ENCODE data around the gene SERPINH1. TPM values are rescaled to one million over a fixed set of nuclear protein-coding genes. Genes with fewer than 3 reads are reported as not detected.

Gene SERPINH1
- total and polyA plus RNA-seq, 2 of the 13 experiments (the other 11 are each of a cell fraction or from before 2014, with no cell fraction given), result 83.6 to 83.8 TPM

DNA sequence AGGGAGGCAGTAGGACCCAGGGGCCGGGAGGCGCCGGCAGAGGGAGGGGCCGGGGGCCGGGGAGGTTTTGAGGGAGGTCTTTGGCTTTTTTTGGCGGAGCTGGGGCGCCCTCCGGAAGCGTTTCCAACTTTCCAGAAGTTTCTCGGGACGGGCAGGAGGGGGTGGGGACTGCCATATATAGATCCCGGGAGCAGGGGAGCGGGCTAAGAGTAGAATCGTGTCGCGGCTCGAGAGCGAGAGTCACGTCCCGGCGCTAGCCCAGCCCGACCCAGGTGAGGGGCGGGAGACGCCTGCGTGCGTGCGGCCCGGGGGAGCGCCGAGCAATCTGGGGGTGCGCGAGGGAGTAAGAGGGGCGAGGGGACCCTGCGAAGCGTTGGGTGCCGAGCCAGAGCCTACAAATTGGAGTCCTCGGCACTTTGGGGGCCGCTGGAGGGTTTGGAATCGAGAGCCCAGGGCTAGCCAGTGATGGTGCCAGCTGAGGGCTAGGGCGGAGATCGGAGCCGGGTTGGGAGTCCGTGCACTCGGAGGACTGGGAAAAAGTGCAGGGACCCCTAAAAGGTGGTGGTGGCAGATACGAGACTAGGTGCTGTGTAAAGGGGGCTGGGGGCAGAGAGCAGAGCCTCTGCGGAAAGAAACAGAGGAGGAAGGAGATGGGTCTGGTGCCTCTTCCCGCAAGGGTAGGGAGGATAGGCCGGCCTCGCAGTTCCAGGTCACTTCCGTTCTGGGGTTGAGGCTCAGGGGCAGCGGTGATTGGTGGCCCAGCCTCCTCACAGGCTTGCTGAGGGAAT lies at the start of gene SERPINH1 (continued):
- TF ChIP-seq SIX4 (CRISPR knock-in tag; IDR thresholded peaks at IDR 0.05) (no peak; the same call in 1 of the 2 replicates), ZNF354B (CRISPR knock-in tag; IDR thresholded peaks at IDR 0.05) (no peak), ZNF234 (CRISPR knock-in tag; conservative IDR thresholded peaks at IDR 0.05) (no peak), ZNF777 (CRISPR knock-in tag; IDR thresholded peaks at IDR 0.05) (no peak), FOXA1 (IDR thresholded peaks at IDR 0.05) (no peak), FOXA1 (CRISPR knock-in tag; IDR thresholded peaks at IDR 0.05) (no peak), ZNF878 (CRISPR knock-in tag; IDR thresholded peaks at IDR 0.05) (no peak), ZKSCAN1 (IDR thresholded peaks at IDR 0.05; ENCODE audit: low read length) (no peak), ZNF776 (CRISPR knock-in tag; IDR thresholded peaks at IDR 0.05) (no peak), NFE2L1 (CRISPR knock-in tag; IDR thresholded peaks at IDR 0.05; ENCODE audit: borderline replicate concordance) (no peak), ZNF75D (CRISPR knock-in tag; IDR thresholded peaks at IDR 0.05; ENCODE audit: borderline replicate concordance) (no peak), ELF1 (CRISPR knock-in tag; IDR thresholded peaks at IDR 0.05) (peak; percentile 67), ZFP37 (CRISPR knock-in tag; IDR thresholded peaks at IDR 0.05; ENCODE audit: borderline replicate concordance) (no peak), SALL2 (CRISPR knock-in tag; IDR thresholded peaks at IDR 0.05) (0 out of 2 replicates have a peak, but pooled peaks have one; percentile 21), SMARCC2 (IDR thresholded peaks at IDR 0.05) (no peak)
- TF ChIP-seq, protein P1, sequence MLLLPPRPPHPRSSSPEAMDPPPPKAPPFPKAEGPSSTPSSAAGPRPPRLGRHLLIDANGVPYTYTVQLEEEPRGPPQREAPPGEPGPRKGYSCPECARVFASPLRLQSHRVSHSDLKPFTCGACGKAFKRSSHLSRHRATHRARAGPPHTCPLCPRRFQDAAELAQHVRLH (CRISPR knock-in tag; IDR thresholded peaks at IDR 0.05; ENCODE audit: borderline replicate concordance, low read depth), result no peak; the same call in 1 of the 2 replicates
- TF ChIP-seq, protein P2, sequence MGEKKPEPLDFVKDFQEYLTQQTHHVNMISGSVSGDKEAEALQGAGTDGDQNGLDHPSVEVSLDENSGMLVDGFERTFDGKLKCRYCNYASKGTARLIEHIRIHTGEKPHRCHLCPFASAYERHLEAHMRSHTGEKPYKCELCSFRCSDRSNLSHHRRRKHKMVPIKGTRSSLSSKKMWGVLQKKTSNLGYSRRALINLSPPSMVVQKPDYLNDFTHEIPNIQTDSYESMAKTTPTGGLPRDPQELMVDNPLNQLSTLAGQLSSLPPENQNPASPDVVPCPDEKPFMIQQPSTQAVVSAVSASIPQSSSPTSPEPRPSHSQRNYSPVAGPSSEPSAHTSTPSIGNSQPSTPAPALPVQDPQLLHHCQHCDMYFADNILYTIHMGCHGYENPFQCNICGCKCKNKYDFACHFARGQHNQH (CRISPR knock-in tag; IDR thresholded peaks at IDR 0.05), result no peak; the same call in 1 of the 2 replicates
- TF ChIP-seq, protein P3, sequence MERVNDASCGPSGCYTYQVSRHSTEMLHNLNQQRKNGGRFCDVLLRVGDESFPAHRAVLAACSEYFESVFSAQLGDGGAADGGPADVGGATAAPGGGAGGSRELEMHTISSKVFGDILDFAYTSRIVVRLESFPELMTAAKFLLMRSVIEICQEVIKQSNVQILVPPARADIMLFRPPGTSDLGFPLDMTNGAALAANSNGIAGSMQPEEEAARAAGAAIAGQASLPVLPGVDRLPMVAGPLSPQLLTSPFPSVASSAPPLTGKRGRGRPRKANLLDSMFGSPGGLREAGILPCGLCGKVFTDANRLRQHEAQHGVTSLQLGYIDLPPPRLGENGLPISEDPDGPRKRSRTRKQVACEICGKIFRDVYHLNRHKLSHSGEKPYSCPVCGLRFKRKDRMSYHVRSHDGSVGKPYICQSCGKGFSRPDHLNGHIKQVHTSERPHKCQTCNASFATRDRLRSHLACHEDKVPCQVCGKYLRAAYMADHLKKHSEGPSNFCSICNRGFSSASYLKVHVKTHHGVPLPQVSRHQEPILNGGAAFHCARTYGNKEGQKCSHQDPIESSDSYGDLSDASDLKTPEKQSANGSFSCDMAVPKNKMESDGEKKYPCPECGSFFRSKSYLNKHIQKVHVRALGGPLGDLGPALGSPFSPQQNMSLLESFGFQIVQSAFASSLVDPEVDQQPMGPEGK (CRISPR knock-in tag; IDR thresholded peaks at IDR 0.05), result peak; percentile 79
- TF ChIP-seq, protein P4, sequence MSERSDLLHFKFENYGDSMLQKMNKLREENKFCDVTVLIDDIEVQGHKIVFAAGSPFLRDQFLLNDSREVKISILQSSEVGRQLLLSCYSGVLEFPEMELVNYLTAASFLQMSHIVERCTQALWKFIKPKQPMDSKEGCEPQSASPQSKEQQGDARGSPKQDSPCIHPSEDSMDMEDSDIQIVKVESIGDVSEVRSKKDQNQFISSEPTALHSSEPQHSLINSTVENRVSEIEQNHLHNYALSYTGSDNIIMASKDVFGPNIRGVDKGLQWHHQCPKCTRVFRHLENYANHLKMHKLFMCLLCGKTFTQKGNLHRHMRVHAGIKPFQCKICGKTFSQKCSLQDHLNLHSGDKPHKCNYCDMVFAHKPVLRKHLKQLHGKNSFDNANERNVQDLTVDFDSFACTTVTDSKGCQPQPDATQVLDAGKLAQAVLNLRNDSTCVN (CRISPR knock-in tag; IDR thresholded peaks at IDR 0.05; ENCODE audit: borderline replicate concordance), result peak; percentile 40
- TF ChIP-seq, protein P5, sequence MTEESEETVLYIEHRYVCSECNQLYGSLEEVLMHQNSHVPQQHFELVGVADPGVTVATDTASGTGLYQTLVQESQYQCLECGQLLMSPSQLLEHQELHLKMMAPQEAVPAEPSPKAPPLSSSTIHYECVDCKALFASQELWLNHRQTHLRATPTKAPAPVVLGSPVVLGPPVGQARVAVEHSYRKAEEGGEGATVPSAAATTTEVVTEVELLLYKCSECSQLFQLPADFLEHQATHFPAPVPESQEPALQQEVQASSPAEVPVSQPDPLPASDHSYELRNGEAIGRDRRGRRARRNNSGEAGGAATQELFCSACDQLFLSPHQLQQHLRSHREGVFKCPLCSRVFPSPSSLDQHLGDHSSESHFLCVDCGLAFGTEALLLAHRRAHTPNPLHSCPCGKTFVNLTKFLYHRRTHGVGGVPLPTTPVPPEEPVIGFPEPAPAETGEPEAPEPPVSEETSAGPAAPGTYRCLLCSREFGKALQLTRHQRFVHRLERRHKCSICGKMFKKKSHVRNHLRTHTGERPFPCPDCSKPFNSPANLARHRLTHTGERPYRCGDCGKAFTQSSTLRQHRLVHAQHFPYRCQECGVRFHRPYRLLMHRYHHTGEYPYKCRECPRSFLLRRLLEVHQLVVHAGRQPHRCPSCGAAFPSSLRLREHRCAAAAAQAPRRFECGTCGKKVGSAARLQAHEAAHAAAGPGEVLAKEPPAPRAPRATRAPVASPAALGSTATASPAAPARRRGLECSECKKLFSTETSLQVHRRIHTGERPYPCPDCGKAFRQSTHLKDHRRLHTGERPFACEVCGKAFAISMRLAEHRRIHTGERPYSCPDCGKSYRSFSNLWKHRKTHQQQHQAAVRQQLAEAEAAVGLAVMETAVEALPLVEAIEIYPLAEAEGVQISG (CRISPR knock-in tag; IDR thresholded peaks at IDR 0.05), result no peak; the same call in 1 of the 2 replicates
- TF ChIP-seq, protein P6, sequence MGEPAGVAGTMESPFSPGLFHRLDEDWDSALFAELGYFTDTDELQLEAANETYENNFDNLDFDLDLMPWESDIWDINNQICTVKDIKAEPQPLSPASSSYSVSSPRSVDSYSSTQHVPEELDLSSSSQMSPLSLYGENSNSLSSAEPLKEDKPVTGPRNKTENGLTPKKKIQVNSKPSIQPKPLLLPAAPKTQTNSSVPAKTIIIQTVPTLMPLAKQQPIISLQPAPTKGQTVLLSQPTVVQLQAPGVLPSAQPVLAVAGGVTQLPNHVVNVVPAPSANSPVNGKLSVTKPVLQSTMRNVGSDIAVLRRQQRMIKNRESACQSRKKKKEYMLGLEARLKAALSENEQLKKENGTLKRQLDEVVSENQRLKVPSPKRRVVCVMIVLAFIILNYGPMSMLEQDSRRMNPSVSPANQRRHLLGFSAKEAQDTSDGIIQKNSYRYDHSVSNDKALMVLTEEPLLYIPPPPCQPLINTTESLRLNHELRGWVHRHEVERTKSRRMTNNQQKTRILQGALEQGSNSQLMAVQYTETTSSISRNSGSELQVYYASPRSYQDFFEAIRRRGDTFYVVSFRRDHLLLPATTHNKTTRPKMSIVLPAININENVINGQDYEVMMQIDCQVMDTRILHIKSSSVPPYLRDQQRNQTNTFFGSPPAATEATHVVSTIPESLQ (CRISPR knock-in tag; conservative IDR thresholded peaks at IDR 0.05), result no peak

Measured in HepG2 (cell line).